GM10248 (cell line): ENCODE results near the gene RAB29.

Source experiments
- CTCF ChIA-PET: fragments of 300-600 bp; sonication (Branson Sonifier 250); formaldehyde crosslinking; extraction: SDS; loops from one replicate; lab custom pipeline; 2021; ENCODE audit warnings: antibody characterized with exemption; lab: Yijun Ruan, JAX
- POLR2A ChIA-PET: fragments of 350-650 bp; sonication (Branson Sonifier 250); formaldehyde crosslinking; extraction: SDS; loops from one replicate; lab custom pipeline; 2020; ENCODE audit warnings: antibody characterized with exemption; lab: Yijun Ruan, JAX
- DNase-seq: peaks from one replicate; pipeline ENCODE4 v3.0.0; 2012; ENCODE audit errors: extremely low spot score
- CTCF ChIP-seq: IDR thresholded peaks from 2 replicates; pipeline ENCODE4 v1.5.1; 2012; ENCODE audit warnings: mild to moderate bottlenecking, low read depth; ENCODE audit errors: extremely low read depth, missing control alignments, control extremely low read depth

The RAB29 gene

DNA sequence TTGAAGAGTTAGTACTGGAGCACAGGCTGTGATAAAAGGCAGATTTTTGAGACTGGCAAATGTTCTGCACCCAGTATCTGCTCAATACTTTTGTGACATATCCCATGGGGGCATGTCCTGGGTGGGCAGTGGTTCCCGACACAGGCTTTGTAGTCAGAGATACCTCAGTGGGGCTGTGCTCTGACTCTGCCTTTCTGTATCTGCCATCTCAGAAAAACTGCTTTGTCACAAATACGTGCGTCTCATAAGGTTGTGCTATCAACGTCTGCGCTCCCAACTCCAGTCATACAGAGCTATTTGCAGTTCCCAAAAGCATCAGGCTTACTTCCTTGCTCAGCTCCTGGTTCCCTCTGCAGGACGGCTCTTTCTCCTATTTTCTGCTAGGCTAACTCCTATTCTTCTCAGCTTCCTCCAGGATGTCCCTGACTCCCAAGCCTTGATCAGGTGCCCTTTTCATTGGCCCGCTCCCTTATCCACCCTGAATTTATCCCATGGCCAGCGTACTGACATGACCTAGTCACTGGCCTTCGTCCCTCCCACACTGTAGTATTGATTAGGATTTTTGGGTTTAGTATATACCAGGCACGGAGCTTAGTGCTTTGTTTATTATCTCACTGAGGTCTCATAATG, 12.1 kb upstream of the RAB29 start:
- no peak for DNase-seq
- POLR2A ChIA-PET, result no interaction called here
- CTCF ChIA-PET, result interaction anchor here (0.8 to 2.4 kb wide), 8 partner anchors 10 to 195 kb away, joined by 3 to 14 read pairs (median 3); partner anchors contain the start of gene RAB29
- no peak for TF ChIP-seq CTCF

DNA sequence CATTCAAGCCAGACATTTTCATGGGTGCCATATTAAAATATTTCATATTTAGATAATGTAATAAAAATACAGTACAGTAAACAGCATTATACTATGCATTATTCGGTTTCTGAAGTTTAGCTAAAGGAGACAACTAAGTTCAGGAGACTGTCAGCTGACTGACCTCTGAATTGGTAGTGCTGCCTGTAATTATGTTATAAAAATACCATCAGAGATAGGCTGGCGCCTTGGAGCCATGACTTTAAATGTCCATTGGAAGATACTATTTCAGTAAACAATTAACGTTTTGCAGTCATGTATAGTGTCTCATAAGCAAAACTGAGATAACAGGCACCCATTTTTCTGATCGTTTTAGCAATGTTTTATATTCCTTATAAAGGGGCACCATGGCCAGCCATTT, 11.3 kb upstream of the RAB29 start:
- ChIA-PET POLR2A (no interaction called here), CTCF (interaction anchor here (2.4 to 3.2 kb wide), 2 partner anchors 128 to 191 kb away, joined by 6 to 10 read pairs; no protein-coding TSS in a partner anchor)
- no peak for DNase-seq
- no peak for TF ChIP-seq CTCF

DNA sequence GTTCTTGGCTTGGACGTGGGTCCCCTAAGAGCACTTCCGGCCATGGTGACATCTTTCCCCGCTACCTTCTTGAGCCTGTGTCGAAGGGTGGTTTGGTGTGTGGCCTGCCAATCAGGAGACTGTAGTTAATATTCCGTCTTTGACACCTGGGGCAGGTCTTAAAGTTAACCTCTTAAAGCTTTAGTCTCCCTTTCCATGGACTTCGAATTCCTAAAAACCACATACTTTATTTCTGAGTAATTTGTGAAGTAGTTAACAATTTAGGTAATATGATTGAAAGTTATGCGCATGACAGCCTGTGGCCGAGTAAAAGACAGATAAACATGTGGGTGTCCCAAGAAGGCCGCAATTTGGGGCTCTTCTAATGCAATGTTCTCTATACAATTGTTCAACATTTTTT, 10.2 kb upstream of the RAB29 start:
- no peak for TF ChIP-seq CTCF
- POLR2A ChIA-PET, result no interaction called here
- CTCF ChIA-PET, result interaction anchor here (1.2 to 3.2 kb wide), 2 partner anchors 19 to 192 kb away, joined by 3 to 10 read pairs; no protein-coding TSS in a partner anchor
- no peak for DNase-seq

DNA sequence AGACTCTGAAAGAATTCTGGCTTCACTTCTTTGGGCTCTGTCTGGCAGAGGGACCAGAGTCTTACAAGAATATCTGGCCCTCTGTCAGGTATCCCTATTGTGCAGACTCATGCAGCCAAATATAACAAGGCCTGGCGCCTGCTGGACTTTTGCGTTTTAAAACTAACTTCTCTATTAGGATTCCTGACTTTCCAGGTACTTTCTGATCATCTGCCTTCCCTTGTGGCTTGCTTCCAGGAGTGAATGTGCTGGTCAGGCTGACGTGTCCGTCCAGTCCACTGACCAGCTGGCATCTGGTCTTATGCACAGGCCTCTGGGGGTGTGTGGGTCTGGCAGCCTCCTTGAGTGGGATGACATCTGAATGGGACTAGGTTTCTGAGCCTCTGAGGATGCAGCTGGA, 8.6 kb upstream of the RAB29 start:
- ChIA-PET CTCF (interaction anchor here (1.2 to 3.2 kb wide), 2 partner anchors 20 to 193 kb away, joined by 3 to 10 read pairs; no protein-coding TSS in a partner anchor), POLR2A (interaction anchor here (0.7 kb wide), 1 partner anchor 676 kb away, joined by 10 read pairs; no protein-coding TSS in a partner anchor)
- no peak for DNase-seq
- TF ChIP-seq CTCF, result no peak

- TF ChIP-seq CTCF, result no peak
- no peak for DNase-seq
- POLR2A ChIA-PET, result no interaction called here
- CTCF ChIA-PET, result interaction anchor here (2.0 kb wide), 1 partner anchor 9 kb away, joined by 17 read pairs; no protein-coding TSS in a partner anchor
These were observed 8.1 kb upstream of the RAB29 start for GRCh38 chr1:205783433-205783795.

GRCh38 chr1:205782627-205783432, 7.5 kb upstream of the RAB29 start:
- CTCF ChIA-PET, result interaction anchor here (1.0 to 2.8 kb wide), 4 partner anchors 9 to 195 kb away, joined by 3 to 17 read pairs (median 7); no protein-coding TSS in a partner anchor
- POLR2A ChIA-PET, result no interaction called here
- no peak for DNase-seq
- no peak for TF ChIP-seq CTCF
